HEK293 (cell line): ENCODE data around the gene KLHL14.

Experiments used
- CTCF ChIA-PET: fragments of 350-600 bp; formaldehyde crosslinking; extraction: SDS; loops from one replicate; lab custom pipeline; 2021; ENCODE audit warnings: antibody characterized with exemption; lab: Yijun Ruan, JAX
- POLR2A ChIA-PET: fragments of 300-600 bp; formaldehyde crosslinking; extraction: SDS; loops from one replicate; lab custom pipeline; 2020; ENCODE audit warnings: antibody characterized with exemption, inconsistent platforms; lab: Yijun Ruan, JAX
- H3K27ac ChIP-seq: fragments of 200-500 bp; sonication (Bioruptor generic); 2 replicates; pipeline ENCODE4 v1.5.1; 2014; ENCODE audit warnings: low read depth, low read length, control low read depth, inconsistent platforms; ENCODE audit errors: extremely low read depth
- H3K36me3 ChIP-seq, 2 experiments: fragments of 200-500 bp in 1 of 2; sonication (Bioruptor generic) in 1 of 2; 1 replicate in 1 of 2; 2 replicates in 1 of 2; pipeline ENCODE4 v1.5.1; 2014 to 2017; ENCODE audit warnings: inconsistent platforms in 2 of 2, low read length in 2 of 2; ENCODE audit not compliant: control insufficient read depth in 2 of 2, insufficient read depth in 1 of 2
- H3K4me1 ChIP-seq: fragments of 200-500 bp; sonication (Bioruptor generic); 2 replicates; pipeline ENCODE4 v1.5.1; 2014; ENCODE audit warnings: mild to moderate bottlenecking, low read length, inconsistent platforms; ENCODE audit not compliant: control insufficient read depth, insufficient read depth
- H3K4me3 ChIP-seq: 2 replicates; pipeline ENCODE4 v1.5.1; 2011; ENCODE audit warnings: low read depth, mild to moderate bottlenecking, control low read depth, low read length, moderate library complexity
- H3K9me3 ChIP-seq: fragments of 200-500 bp; sonication (Bioruptor generic); 2 replicates; pipeline ENCODE4 v1.5.1; 2014; ENCODE audit warnings: low read depth, low read length, inconsistent platforms; ENCODE audit not compliant: control insufficient read depth, insufficient read depth
- GLI4 ChIP-seq: fragments of 450-650 bp; formaldehyde crosslinking; IDR thresholded peaks from 2 replicates; pipeline ENCODE4 v1.5.1; 2016; ENCODE audit warnings: missing biosample characterization, missing genetic modification characterization
- KLF16 ChIP-seq: fragments of 450-650 bp; formaldehyde crosslinking; IDR thresholded peaks from 2 replicates; pipeline ENCODE4 v1.5.1; 2017; ENCODE audit warnings: missing biosample characterization, missing genetic modification characterization
- KLF9 ChIP-seq: fragments of 450-650 bp; formaldehyde crosslinking; IDR thresholded peaks from 2 replicates; pipeline ENCODE4 v1.5.1; 2016; ENCODE audit warnings: missing biosample characterization, missing genetic modification characterization, low read depth
- PRDM6 ChIP-seq: fragments of 450-650 bp; formaldehyde crosslinking; IDR thresholded peaks from 2 replicates; pipeline ENCODE4 v1.5.1; 2017; ENCODE audit warnings: missing biosample characterization, missing genetic modification characterization
- SCRT1 ChIP-seq: fragments of 450-650 bp; formaldehyde crosslinking; IDR thresholded peaks from 2 replicates; pipeline ENCODE4 v1.5.1; 2016; ENCODE audit warnings: missing biosample characterization, missing genetic modification characterization, borderline replicate concordance
- ZBTB8A ChIP-seq: fragments of 450-650 bp; formaldehyde crosslinking; IDR thresholded peaks from 2 replicates; pipeline ENCODE4 v1.5.1; 2016; ENCODE audit warnings: missing biosample characterization, missing genetic modification characterization
- ZNF133 ChIP-seq: fragments of 450-650 bp; formaldehyde crosslinking; IDR thresholded peaks from 2 replicates; pipeline ENCODE4 v1.5.1; 2016; ENCODE audit warnings: missing biosample characterization, missing genetic modification characterization
- ZNF138 ChIP-seq: fragments of 450-650 bp; formaldehyde crosslinking; IDR thresholded peaks from 2 replicates; pipeline ENCODE4 v1.5.1; 2016; ENCODE audit warnings: missing biosample characterization, missing genetic modification characterization, borderline replicate concordance
- ZNF140 ChIP-seq: fragments of 450-650 bp; formaldehyde crosslinking; IDR thresholded peaks from 2 replicates; pipeline ENCODE4 v1.5.1; 2016; ENCODE audit warnings: missing biosample characterization, missing genetic modification characterization
- ZNF239 ChIP-seq: fragments of 450-650 bp; formaldehyde crosslinking; IDR thresholded peaks from 2 replicates; pipeline ENCODE4 v1.5.1; 2016; ENCODE audit warnings: missing biosample characterization, missing genetic modification characterization
- ZNF473 ChIP-seq: fragments of 450-650 bp; formaldehyde crosslinking; IDR thresholded peaks from 2 replicates; pipeline ENCODE4 v1.5.1; 2017; ENCODE audit warnings: missing biosample characterization, missing genetic modification characterization
- ZNF544 ChIP-seq: fragments of 450-650 bp; formaldehyde crosslinking; IDR thresholded peaks from 2 replicates; pipeline ENCODE4 v1.5.0; 2017; ENCODE audit warnings: missing biosample characterization, missing genetic modification characterization
- ZNF585B ChIP-seq: fragments of 450-650 bp; formaldehyde crosslinking; IDR thresholded peaks from 2 replicates; pipeline ENCODE4 v1.5.1; 2016; ENCODE audit warnings: missing biosample characterization, missing genetic modification characterization
- ZNF600 ChIP-seq: fragments of 450-650 bp; formaldehyde crosslinking; IDR thresholded peaks from 2 replicates; pipeline ENCODE4 v1.5.1; 2016; ENCODE audit warnings: missing biosample characterization, missing genetic modification characterization
- ZNF626 ChIP-seq: fragments of 450-650 bp; sonication (Bioruptor Pico); formaldehyde crosslinking; IDR thresholded peaks from 2 replicates; pipeline ENCODE4 v1.5.1; 2018; ENCODE audit warnings: missing biosample characterization, missing genetic modification characterization, inconsistent platforms
- ZNF654 ChIP-seq: fragments of 450-650 bp; formaldehyde crosslinking; IDR thresholded peaks from 2 replicates; pipeline ENCODE4 v1.5.1; 2016; ENCODE audit warnings: low read depth, missing biosample characterization, missing genetic modification characterization
- ZNF658 ChIP-seq: fragments of 450-650 bp; formaldehyde crosslinking; IDR thresholded peaks from 2 replicates; pipeline ENCODE4; 2016; ENCODE audit warnings: missing biosample characterization, missing genetic modification characterization
- ZNF660 ChIP-seq: fragments of 450-650 bp; IDR thresholded peaks from 2 replicates; pipeline ENCODE4 v1.5.1; 2018; ENCODE audit warnings: missing biosample characterization, mild to moderate bottlenecking, missing genetic modification characterization
- ZNF677 ChIP-seq: fragments of 450-650 bp; IDR thresholded peaks from 2 replicates; pipeline ENCODE4 v1.5.0; 2018; ENCODE audit warnings: missing biosample characterization, mild to moderate bottlenecking, missing genetic modification characterization, moderate library complexity
- ZXDB ChIP-seq: fragments of 450-650 bp; formaldehyde crosslinking; IDR thresholded peaks from 2 replicates; pipeline ENCODE4 v1.5.1; 2016; ENCODE audit warnings: missing biosample characterization, missing genetic modification characterization
- TF ChIP-seq, protein P1 (sequence below): fragments of 450-650 bp; formaldehyde crosslinking; IDR thresholded peaks from 2 replicates; pipeline ENCODE4; 2016; ENCODE audit warnings: missing biosample characterization, missing genetic modification characterization
- TF ChIP-seq, protein P2 (sequence below): fragments of 450-650 bp; formaldehyde crosslinking; IDR thresholded peaks from 2 replicates; pipeline ENCODE4 v1.5.1; 2016; ENCODE audit warnings: missing biosample characterization, missing genetic modification characterization, borderline replicate concordance
- TF ChIP-seq, protein P3 (sequence below): fragments of 450-650 bp; formaldehyde crosslinking; conservative IDR thresholded peaks from 2 replicates; pipeline ENCODE4 v1.5.1; 2016; ENCODE audit warnings: low read depth, missing biosample characterization, missing genetic modification characterization

Gene KLHL14

DNA sequence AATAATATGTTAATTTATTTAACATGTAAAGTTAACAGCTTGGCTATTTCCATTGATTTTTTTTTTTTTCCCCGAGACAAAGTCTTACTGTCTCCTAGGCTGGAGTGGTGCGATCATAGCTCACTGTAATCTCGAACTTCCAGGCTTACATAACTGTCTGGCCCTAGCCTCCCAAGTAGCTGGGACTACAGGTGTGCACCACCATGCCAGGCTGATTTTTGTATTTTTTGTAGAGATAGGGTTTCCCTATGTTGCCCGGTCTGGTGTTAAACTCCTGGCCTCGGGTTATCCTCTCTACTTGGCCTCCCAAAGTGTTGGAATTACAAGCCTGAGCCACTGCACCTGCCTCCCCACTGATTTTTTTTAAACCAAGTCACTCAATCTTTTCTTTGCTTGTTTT lies 32.5 kb upstream of the KLHL14 start:
- POLR2A ChIA-PET, result no interaction called here
- H3K4me3 ChIP-seq, result no peak overlapping the region
- CTCF ChIA-PET, result no interaction called here
- H3K27ac ChIP-seq, result no peak overlapping the region
- TF ChIP-seq ZNF677 (tag by site-specific recombination) (no peak), ZNF658 (tag by site-specific recombination) (no peak), GLI4 (no peak), ZNF654 (tag by site-specific recombination) (no peak), KLF16 (no peak), ZNF133 (tag by site-specific recombination) (no peak), ZNF660 (no peak), ZNF138 (tag by site-specific recombination) (no peak), SCRT1 (tag by site-specific recombination) (no peak), ZNF626 (tag by site-specific recombination) (no peak), ZNF600 (tag by site-specific recombination) (no peak), ZNF473 (no peak), ZNF140 (no peak), ZNF239 (tag by site-specific recombination) (no peak), PRDM6 (tag by site-specific recombination) (no peak)
- TF ChIP-seq, protein P1, sequence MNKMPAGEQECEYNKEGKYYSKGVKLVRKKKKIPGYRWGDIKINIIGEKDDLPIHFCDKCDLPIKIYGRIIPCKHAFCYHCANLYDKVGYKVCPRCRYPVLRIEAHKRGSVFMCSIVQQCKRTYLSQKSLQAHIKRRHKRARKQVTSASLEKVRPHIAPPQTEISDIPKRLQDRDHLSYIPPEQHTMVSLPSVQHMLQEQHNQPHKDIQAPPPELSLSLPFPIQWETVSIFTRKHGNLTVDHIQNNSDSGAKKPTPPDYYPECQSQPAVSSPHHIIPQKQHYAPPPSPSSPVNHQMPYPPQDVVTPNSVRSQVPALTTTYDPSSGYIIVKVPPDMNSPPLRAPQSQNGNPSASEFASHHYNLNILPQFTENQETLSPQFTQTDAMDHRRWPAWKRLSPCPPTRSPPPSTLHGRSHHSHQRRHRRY, result no peak
- TF ChIP-seq, protein P2, sequence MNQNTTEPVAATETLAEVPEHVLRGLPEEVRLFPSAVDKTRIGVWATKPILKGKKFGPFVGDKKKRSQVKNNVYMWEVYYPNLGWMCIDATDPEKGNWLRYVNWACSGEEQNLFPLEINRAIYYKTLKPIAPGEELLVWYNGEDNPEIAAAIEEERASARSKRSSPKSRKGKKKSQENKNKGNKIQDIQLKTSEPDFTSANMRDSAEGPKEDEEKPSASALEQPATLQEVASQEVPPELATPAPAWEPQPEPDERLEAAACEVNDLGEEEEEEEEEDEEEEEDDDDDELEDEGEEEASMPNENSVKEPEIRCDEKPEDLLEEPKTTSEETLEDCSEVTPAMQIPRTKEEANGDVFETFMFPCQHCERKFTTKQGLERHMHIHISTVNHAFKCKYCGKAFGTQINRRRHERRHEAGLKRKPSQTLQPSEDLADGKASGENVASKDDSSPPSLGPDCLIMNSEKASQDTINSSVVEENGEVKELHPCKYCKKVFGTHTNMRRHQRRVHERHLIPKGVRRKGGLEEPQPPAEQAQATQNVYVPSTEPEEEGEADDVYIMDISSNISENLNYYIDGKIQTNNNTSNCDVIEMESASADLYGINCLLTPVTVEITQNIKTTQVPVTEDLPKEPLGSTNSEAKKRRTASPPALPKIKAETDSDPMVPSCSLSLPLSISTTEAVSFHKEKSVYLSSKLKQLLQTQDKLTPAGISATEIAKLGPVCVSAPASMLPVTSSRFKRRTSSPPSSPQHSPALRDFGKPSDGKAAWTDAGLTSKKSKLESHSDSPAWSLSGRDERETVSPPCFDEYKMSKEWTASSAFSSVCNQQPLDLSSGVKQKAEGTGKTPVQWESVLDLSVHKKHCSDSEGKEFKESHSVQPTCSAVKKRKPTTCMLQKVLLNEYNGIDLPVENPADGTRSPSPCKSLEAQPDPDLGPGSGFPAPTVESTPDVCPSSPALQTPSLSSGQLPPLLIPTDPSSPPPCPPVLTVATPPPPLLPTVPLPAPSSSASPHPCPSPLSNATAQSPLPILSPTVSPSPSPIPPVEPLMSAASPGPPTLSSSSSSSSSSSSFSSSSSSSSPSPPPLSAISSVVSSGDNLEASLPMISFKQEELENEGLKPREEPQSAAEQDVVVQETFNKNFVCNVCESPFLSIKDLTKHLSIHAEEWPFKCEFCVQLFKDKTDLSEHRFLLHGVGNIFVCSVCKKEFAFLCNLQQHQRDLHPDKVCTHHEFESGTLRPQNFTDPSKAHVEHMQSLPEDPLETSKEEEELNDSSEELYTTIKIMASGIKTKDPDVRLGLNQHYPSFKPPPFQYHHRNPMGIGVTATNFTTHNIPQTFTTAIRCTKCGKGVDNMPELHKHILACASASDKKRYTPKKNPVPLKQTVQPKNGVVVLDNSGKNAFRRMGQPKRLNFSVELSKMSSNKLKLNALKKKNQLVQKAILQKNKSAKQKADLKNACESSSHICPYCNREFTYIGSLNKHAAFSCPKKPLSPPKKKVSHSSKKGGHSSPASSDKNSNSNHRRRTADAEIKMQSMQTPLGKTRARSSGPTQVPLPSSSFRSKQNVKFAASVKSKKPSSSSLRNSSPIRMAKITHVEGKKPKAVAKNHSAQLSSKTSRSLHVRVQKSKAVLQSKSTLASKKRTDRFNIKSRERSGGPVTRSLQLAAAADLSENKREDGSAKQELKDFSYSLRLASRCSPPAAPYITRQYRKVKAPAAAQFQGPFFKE, result no peak
- no peaks in the 10 kb centered on the region for H3K9me3 ChIP-seq
- no peaks in the 10 kb centered on the region for H3K36me3 ChIP-seq
- no peaks in the 10 kb centered on the region for H3K4me1 ChIP-seq

GRCh38 chr18:32804134-32804888 lies 31.5 kb upstream of the KLHL14 start:
- Histone ChIP-seq H3K9me3 (no peaks in the 10 kb centered on the region), H3K36me3 (no peaks in the 10 kb centered on the region), H3K4me3 (no peak overlapping the region), H3K27ac (no peak overlapping the region), H3K4me1 (no peaks in the 10 kb centered on the region)
- POLR2A ChIA-PET, result no interaction called here
- CTCF ChIA-PET, result interaction anchor here (1.7 kb wide), 1 partner anchor 90 kb away, joined by 4 read pairs; no protein-coding TSS in a partner anchor
- no peak for TF ChIP-seq ZNF585B (tag by site-specific recombination)
- no peak for TF ChIP-seq KLF9 (tag by site-specific recombination)
- TF ChIP-seq ZBTB8A (tag by site-specific recombination), result no peak
- no peak for TF ChIP-seq ZXDB
- TF ChIP-seq, protein P3, sequence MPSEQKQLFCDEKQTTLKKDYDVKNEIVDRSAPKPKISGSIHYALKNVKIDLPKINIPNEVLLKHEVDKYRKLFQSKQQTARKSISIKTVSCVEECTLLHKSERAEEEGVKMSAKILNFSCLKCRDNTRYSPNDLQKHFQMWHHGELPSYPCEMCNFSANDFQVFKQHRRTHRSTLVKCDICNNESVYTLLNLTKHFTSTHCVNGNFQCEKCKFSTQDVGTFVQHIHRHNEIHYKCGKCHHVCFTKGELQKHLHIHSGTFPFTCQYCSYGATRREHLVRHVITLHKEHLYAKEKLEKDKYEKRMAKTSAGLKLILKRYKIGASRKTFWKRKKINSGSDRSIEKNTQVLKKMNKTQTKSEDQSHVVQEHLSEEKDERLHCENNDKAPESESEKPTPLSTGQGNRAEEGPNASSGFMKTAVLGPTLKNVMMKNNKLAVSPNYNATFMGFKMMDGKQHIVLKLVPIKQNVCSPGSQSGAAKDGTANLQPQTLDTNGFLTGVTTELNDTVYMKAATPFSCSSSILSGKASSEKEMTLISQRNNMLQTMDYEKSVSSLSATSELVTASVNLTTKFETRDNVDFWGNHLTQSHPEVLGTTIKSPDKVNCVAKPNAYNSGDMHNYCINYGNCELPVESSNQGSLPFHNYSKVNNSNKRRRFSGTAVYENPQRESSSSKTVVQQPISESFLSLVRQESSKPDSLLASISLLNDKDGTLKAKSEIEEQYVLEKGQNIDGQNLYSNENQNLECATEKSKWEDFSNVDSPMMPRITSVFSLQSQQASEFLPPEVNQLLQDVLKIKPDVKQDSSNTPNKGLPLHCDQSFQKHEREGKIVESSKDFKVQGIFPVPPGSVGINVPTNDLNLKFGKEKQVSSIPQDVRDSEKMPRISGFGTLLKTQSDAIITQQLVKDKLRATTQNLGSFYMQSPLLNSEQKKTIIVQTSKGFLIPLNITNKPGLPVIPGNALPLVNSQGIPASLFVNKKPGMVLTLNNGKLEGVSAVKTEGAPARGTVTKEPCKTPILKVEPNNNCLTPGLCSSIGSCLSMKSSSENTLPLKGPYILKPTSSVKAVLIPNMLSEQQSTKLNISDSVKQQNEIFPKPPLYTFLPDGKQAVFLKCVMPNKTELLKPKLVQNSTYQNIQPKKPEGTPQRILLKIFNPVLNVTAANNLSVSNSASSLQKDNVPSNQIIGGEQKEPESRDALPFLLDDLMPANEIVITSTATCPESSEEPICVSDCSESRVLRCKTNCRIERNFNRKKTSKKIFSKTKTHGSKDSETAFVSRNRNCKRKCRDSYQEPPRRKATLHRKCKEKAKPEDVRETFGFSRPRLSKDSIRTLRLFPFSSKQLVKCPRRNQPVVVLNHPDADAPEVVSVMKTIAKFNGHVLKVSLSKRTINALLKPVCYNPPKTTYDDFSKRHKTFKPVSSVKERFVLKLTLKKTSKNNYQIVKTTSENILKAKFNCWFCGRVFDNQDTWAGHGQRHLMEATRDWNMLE, result no peak
- no peak for TF ChIP-seq ZNF544
